A549 (cell line): ENCODE results near the gene MATK. TPM values are rescaled to one million over a fixed set of nuclear protein-coding genes. Genes with fewer than 3 reads are reported as not detected.

Experiments
- ATAC-seq, 2 experiments: fragments of 200-7000 bp in 1 of 2; fragments of >200 bp in 1 of 2; cut with Nextera tagmentation in 1 of 2; cut with Tn5 transposase in 1 of 2; 3 replicates each; pipeline versions ENCODE4 v1.8.0 to v1.9.1; 2018 to 2020; ENCODE audit warnings: mild to moderate bottlenecking in 1 of 2, moderate library complexity in 1 of 2
- CTCF ChIA-PET: fragments of 300-600 bp; sonication (Branson Sonifier 250); formaldehyde crosslinking; extraction: SDS; loops from one replicate; lab custom pipeline; 2021; ENCODE audit warnings: antibody characterized with exemption, inconsistent platforms; lab: Yijun Ruan, JAX
- POLR2A ChIA-PET: fragments of 350-600 bp; formaldehyde crosslinking; extraction: SDS; loops from one replicate; lab custom pipeline; 2021; ENCODE audit warnings: antibody characterized with exemption, inconsistent platforms; lab: Yijun Ruan, JAX
- DNase-seq, 2 experiments: peaks; one replicate each; pipeline versions ENCODE4 v3.0.0 to v3.0.0-alpha.2; 2011 to 2016; ENCODE audit warnings: low read depth in 1 of 2, low spot score in 1 of 2
- FAIRE-seq: peaks from 2 replicates; lab custom pipeline; 2011; peaks lifted over from hg19 to GRCh38; lab: Jason Lieb, UNC
- H3K27ac ChIP-seq, 2 experiments: fragments of >200 bp; sonication (Bioruptor Twin); formaldehyde crosslinking; 3 replicates each; pipeline ENCODE4 v1.5.1; 2016 to 2017
- H3K4me1 ChIP-seq: fragments of >200 bp; sonication (Bioruptor Twin); formaldehyde crosslinking; 3 replicates; pipeline ENCODE4 v1.6.1; 2016
- H3K4me2 ChIP-seq: fragments of >200 bp; sonication (Bioruptor Twin); formaldehyde crosslinking; 3 replicates; pipeline ENCODE4 v1.6.1; 2016
- H3K4me3 ChIP-seq: fragments of >200 bp; sonication (Bioruptor Twin); formaldehyde crosslinking; 3 replicates; pipeline ENCODE4 v1.5.1; 2016
- H3K9me3 ChIP-seq: fragments of >200 bp; sonication (Bioruptor Twin); formaldehyde crosslinking; 3 replicates; pipeline ENCODE4 v1.6.1; 2016
- CEBPB ChIP-seq, 2 experiments: fragments of >200 bp in 1 of 2; sonication (Bioruptor Twin) in 1 of 2; formaldehyde crosslinking in 1 of 2; IDR thresholded peaks; 2 replicates each; pipeline ENCODE4 v1.6.1; 2012 to 2016
- CTCF ChIP-seq: fragments of >200 bp; sonication (Bioruptor Twin); formaldehyde crosslinking; IDR thresholded peaks from 3 replicates; pipeline ENCODE4 v1.5.1; 2016
- E2F6 ChIP-seq: IDR thresholded peaks from 2 replicates; pipeline ENCODE4 v1.6.1; 2012; ENCODE audit warnings: low read depth, borderline replicate concordance
- EHF ChIP-seq: fragments of 250-450 bp; sonication (Bioruptor Pico); IDR thresholded peaks from 2 replicates; pipeline ENCODE4 v1.5.0; 2020; ENCODE audit warnings: mild to moderate bottlenecking
- FOSB ChIP-seq: fragments of 250-450 bp; sonication (Bioruptor Pico); IDR thresholded peaks from 2 replicates; pipeline ENCODE4 v1.5.0; 2020; ENCODE audit warnings: mild to moderate bottlenecking, moderate library complexity
- FOSL2 ChIP-seq, 2 experiments: fragments of 450-650 bp in 1 of 2; fragments of >200 bp in 1 of 2; sonication (Bioruptor Twin) in 1 of 2; formaldehyde crosslinking; IDR thresholded peaks; 2 replicates each; pipeline versions ENCODE4 v1.5.0 to v1.6.1; 2016 to 2020; ENCODE audit warnings: mild to moderate bottlenecking in 1 of 2, moderate library complexity in 1 of 2
- HDAC2 ChIP-seq: fragments of 200-600 bp; sonication (generic); IDR thresholded peaks from 2 replicates; pipeline ENCODE4 v1.6.1; 2016
- HES2 ChIP-seq: fragments of >200 bp; sonication (Bioruptor Twin); formaldehyde crosslinking; IDR thresholded peaks from 2 replicates; pipeline ENCODE4 v1.6.1; 2016
- HOXA7 ChIP-seq: fragments of 250-450 bp; sonication (Bioruptor Pico); IDR thresholded peaks from 2 replicates; pipeline ENCODE4 v1.5.0; 2020; ENCODE audit warnings: mild to moderate bottlenecking, moderate library complexity
- JUN ChIP-seq, 2 experiments: fragments of >200 bp; sonication (Bioruptor Twin); formaldehyde crosslinking; IDR thresholded peaks; 2 replicates in 1 of 2; 3 replicates in 1 of 2; pipeline ENCODE4 v1.6.1; 2016 to 2017
- KDM1A ChIP-seq: fragments of 200-600 bp; sonication (generic); IDR thresholded peaks from 2 replicates; pipeline ENCODE4 v1.6.1; 2016; ENCODE audit warnings: low read depth, mild to moderate bottlenecking
- MYC ChIP-seq: IDR thresholded peaks from 2 replicates; pipeline ENCODE4 v1.6.1; 2012; ENCODE audit warnings: mild to moderate bottlenecking, inconsistent platforms, low read length, improper control_type of control experiment, borderline replicate concordance
- NR3C1 ChIP-seq: fragments of >200 bp; sonication (Bioruptor Twin); formaldehyde crosslinking; IDR thresholded peaks from 3 replicates; pipeline ENCODE4 v1.6.1; 2017
- POLR2A ChIP-seq: IDR thresholded peaks from 2 replicates; pipeline ENCODE4 v1.6.1; 2012; ENCODE audit warnings: mild to moderate bottlenecking, low read length
- RAD21 ChIP-seq, 2 experiments: fragments of >200 bp in 1 of 2; sonication (Bioruptor Twin) in 1 of 2; formaldehyde crosslinking in 1 of 2; IDR thresholded peaks in 1 of 2; conservative IDR thresholded peaks in 1 of 2; 2 replicates in 1 of 2; 3 replicates in 1 of 2; pipeline ENCODE4 v1.6.1; 2012 to 2018; ENCODE audit warnings: inconsistent platforms in 1 of 2
- RARB ChIP-seq: fragments of 250-450 bp; sonication (Bioruptor Pico); IDR thresholded peaks from 2 replicates; pipeline ENCODE4 v1.8.0; 2021; ENCODE audit warnings: mild to moderate bottlenecking, moderate library complexity
- TP53 ChIP-seq: fragments of 250-450 bp; sonication (Bioruptor Pico); IDR thresholded peaks from 2 replicates; pipeline ENCODE4 v1.5.0; 2021; ENCODE audit warnings: mild to moderate bottlenecking, moderate library complexity
- USF2 ChIP-seq: fragments of 450-650 bp; IDR thresholded peaks from 2 replicates; pipeline ENCODE4 v1.6.1; 2014; ENCODE audit warnings: antibody characterized with exemption
- ZC3H11A ChIP-seq: fragments of 450-650 bp; IDR thresholded peaks from 2 replicates; pipeline ENCODE4 v1.6.1; 2014; ENCODE audit warnings: antibody characterized with exemption, mild to moderate bottlenecking
- WGBS: methylation state at CpG from one replicate; pipeline ENCODE4 v1.1.6; 2017; ENCODE audit errors: missing lambda C conversion rate; 5-methylcytosine and 5-hydroxymethylcytosine counted together
- polyA plus RNA-seq, 4 experiments: library from polyadenylated mRNA; depleted of rRNA in 3 of 4; stranded (reverse); fragments of >200 nt; fragmentation: RNase III in 1 of 4; extraction: RNeasy Plus Mini Kit Qiagen cat#74134 plus additional on column Dnase treatment in 1 of 4; gene quantifications; 2 replicates in 3 of 4; 3 replicates in 1 of 4; pipeline ENCODE4 v1.2.3, GENCODE V29; 2011 to 2017

The MATK gene
- polyA plus RNA-seq, 2 of the 4 experiments (the other 2 are of a cell fraction): 0.12 to 0.45 TPM

GRCh38 chr19:3769494-3769893 is 16.7 kb downstream of the MATK start:
- DNase-seq: no peak
- POLR2A ChIA-PET: no interaction called here
- no peak for TF ChIP-seq ZC3H11A
- TF ChIP-seq E2F6: no peak
- TF ChIP-seq RAD21 (conservative IDR thresholded peaks at IDR 0.05 in 1 of 2, IDR thresholded peaks at IDR 0.05 in 1 of 2): no peak
- TF ChIP-seq CEBPB (IDR thresholded peaks at IDR 0.05): no peak
- no peak for TF ChIP-seq FOSL2 (IDR thresholded peaks at IDR 0.05)
- TF ChIP-seq FOSL2 (CRISPR knock-in tag; IDR thresholded peaks at IDR 0.05): no peak
- no peak for TF ChIP-seq USF2
- no peak for TF ChIP-seq POLR2A
- TF ChIP-seq HES2: no peak
- TF ChIP-seq EHF (CRISPR knock-in tag): no peak
- no peak for TF ChIP-seq FOSB (CRISPR knock-in tag)
- no peak for TF ChIP-seq MYC
- no peak for TF ChIP-seq NR3C1
- Histone ChIP-seq H3K4me1 (no peaks in the 10 kb centered on the region), H3K27ac (no peak overlapping the region), H3K9me3 (no peaks in the 10 kb centered on the region), H3K4me3 (no peak overlapping the region), H3K4me2 (no peak overlapping the region)
- WGBS: no CpG with 5 or more reads among the region's 17 CpGs
- ATAC-seq: peak in 1 of 2 experiments; percentile 30; a peak in 3 of 6 replicates
- CTCF ChIA-PET: no interaction called here
- FAIRE-seq: no peak

GRCh38 chr19:3768748-3769099 is 17.5 kb downstream of the MATK start:
- no peak overlapping the region for H3K4me2 ChIP-seq

GRCh38 chr19:3768015-3768747 is 18.0 kb downstream of the MATK start:
- ChIA-PET CTCF (no interaction called here), POLR2A (no interaction called here)
- no peak overlapping the region for H3K4me2 ChIP-seq
- H3K27ac ChIP-seq: no peak overlapping the region
- WGBS: 83% methylated on average over 16 of the region's 25 CpGs
- H3K4me3 ChIP-seq: no peak overlapping the region
- DNase-seq: no peak
- no peak for TF ChIP-seq FOSB (CRISPR knock-in tag)
- TF ChIP-seq ZC3H11A: no peak
- no peak for TF ChIP-seq HOXA7 (CRISPR knock-in tag)
- no peak for FAIRE-seq
- peaks cover 4% of the 10 kb centered on the region; the same call in 1 of the 3 replicates for H3K4me1 ChIP-seq
- no peaks in the 10 kb centered on the region for H3K9me3 ChIP-seq
- ATAC-seq: no peak

More at GRCh38 chr19:3768748-3769099, 17.5 kb downstream of the MATK start:
- WGBS: 90% methylated on average over 7 of the region's 7 CpGs
- no peak for ATAC-seq
- Histone ChIP-seq H3K4me1 (no peaks in the 10 kb centered on the region; the same call in 2 of the 3 replicates), H3K27ac (no peak overlapping the region), H3K9me3 (no peaks in the 10 kb centered on the region), H3K4me3 (no peak overlapping the region)
- ChIA-PET CTCF (no interaction called here), POLR2A (no interaction called here)
- no peak for TF ChIP-seq JUN (IDR thresholded peaks at IDR 0.05)
- TF ChIP-seq TP53 (CRISPR knock-in tag): no peak
- TF ChIP-seq HDAC2: no peak
- DNase-seq: no peak
- no peak for FAIRE-seq

- no peak for FAIRE-seq
- ChIA-PET CTCF (no interaction called here), POLR2A (no interaction called here)
- no peak for DNase-seq
- ATAC-seq: no peak
- Histone ChIP-seq H3K4me1 (peaks cover 5% of the 10 kb centered on the region; the same call in 1 of the 3 replicates), H3K4me3 (no peak overlapping the region), H3K4me2 (no peak overlapping the region), H3K9me3 (no peaks in the 10 kb centered on the region), H3K27ac (no peak overlapping the region)
- TF ChIP-seq CTCF (no peak), E2F6 (no peak), KDM1A (no peak), RARB (CRISPR knock-in tag) (no peak)
- 91% methylated on average over 12 of the region's 23 CpGs for WGBS
Observed at GRCh38 chr19:3767050-3767449, 19.1 kb downstream of the MATK start.
